HG03565 (cell line): ENCODE results near the gene MTARC1.

Experiments
- ATAC-seq: cut with Tn5 transposase; IDR thresholded peaks from one replicate; pipeline ENCODE4 v1.9.1; 2021; ENCODE audit warnings: mild to moderate bottlenecking, moderate library complexity; ENCODE audit not compliant: unreplicated experiment

The MTARC1 gene

GRCh38 chr1:220786337-220787068 is at the start of gene MTARC1:
MTARC1 (plus strand) TSS chr1:220786913; CDS start chr1:220786945, 32 bp downstream.
- peak; percentile 50 for ATAC-seq

- no peak for ATAC-seq
Measured at GRCh38 chr1:220741349-220741748, 45.4 kb upstream of the MTARC1 start.

- ATAC-seq, result no peak
Measured at GRCh38 chr1:220741825-220742224, 44.9 kb upstream of the MTARC1 start.

- ATAC-seq, result no peak
Measured at GRCh38 chr1:220742520-220742919, 44.2 kb upstream of the MTARC1 start.

- ATAC-seq, result no peak
Measured at GRCh38 chr1:220746851-220747250, 39.9 kb upstream of the MTARC1 start.

- no peak for ATAC-seq
Measured at GRCh38 chr1:220747437-220748088, 39.1 kb upstream of the MTARC1 start.

GRCh38 chr1:220748089-220748934 is 38.4 kb upstream of the MTARC1 start, which contains the start of gene MTARC2:
MTARC2 (plus strand) TSS chr1:220748322; CDS start chr1:220748532, 210 bp downstream.
- ATAC-seq, result peak; percentile 90

- no peak for ATAC-seq
Measured at GRCh38 chr1:220748936-220749335, 37.8 kb upstream of the MTARC1 start.

- no peak for ATAC-seq
Measured at GRCh38 chr1:220750131-220750515, 36.6 kb upstream of the MTARC1 start.

- ATAC-seq, result no peak
Measured at GRCh38 chr1:220751111-220751510, 35.6 kb upstream of the MTARC1 start.

GRCh38 chr1:220754212-220754917 is 32.3 kb upstream of the MTARC1 start:
- ATAC-seq, result no peak

- ATAC-seq, result no peak
Measured at GRCh38 chr1:220754918-220755295, 31.8 kb upstream of the MTARC1 start.

GRCh38 chr1:220755309-220755708 is 31.4 kb upstream of the MTARC1 start:
- no peak for ATAC-seq

- no peak for ATAC-seq
Measured at GRCh38 chr1:220757441-220757840, 29.3 kb upstream of the MTARC1 start.

- ATAC-seq, result no peak
Measured at GRCh38 chr1:220759147-220759546, 27.6 kb upstream of the MTARC1 start.

GRCh38 chr1:220761688-220762427 is 24.9 kb upstream of the MTARC1 start:
- no peak for ATAC-seq

GRCh38 chr1:220764757-220765156 is 22.0 kb upstream of the MTARC1 start:
- ATAC-seq, result no peak

GRCh38 chr1:220767312-220768125 is 19.2 kb upstream of the MTARC1 start:
- ATAC-seq, result no peak

GRCh38 chr1:220768126-220768601 is 18.5 kb upstream of the MTARC1 start:
- no peak for ATAC-seq
